Neural progenitor cell (in vitro differentiated cells): Measurements from ENCODE around the gene LIMK2.

Source experiments
- CTCF ChIP-seq: fragments of 200-600 bp; sonication (generic); IDR thresholded peaks from 2 replicates; pipeline ENCODE4 v1.5.1; 2017; ENCODE audit warnings: antibody characterized with exemption, mild to moderate bottlenecking
- EZH2 ChIP-seq: fragments of 200-600 bp; sonication (generic); IDR thresholded peaks from 2 replicates; pipeline ENCODE4 v1.6.1; 2017; ENCODE audit warnings: antibody characterized with exemption, mild to moderate bottlenecking, moderate library complexity

DNA sequence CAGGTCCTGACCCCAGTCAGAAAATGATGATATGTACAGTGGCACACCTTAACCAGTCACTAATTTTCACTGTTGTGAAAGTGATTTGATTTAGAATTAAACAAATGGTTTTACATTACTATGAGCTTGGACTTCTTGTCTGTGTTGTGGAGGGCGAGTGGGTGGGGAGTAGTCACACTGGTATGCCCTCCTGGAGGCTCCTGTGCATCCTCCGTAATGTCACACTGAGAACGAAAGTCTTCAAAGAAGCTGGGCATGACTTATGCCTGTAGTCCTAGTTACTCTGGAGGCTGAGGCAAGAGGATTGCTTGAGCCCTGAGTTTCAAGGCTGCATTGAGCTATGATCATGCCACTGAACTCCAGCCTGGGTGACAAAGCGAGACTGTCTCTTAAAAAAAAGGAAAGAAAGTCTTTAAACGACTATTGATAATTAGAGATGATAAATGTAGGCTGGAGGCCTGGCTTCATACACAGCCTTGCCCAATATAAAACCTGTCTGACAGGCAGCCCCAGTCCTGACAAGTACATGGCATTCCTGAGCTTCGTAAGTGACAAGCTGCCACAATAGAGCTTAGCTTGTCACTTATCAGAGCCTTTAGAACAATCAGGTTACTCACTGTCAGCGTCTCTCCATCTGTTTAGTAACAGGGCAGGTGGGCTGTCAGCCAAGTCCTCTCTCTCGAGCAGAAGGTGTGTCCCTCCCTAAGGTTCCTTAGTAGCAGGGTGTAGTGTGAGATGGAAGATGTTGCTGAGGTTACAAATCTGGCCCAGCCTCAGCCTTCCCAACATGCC lies 5.0 kb upstream of the LIMK2 start:
- no peak for TF ChIP-seq CTCF
- TF ChIP-seq EZH2: no peak
